ENCODE data around the gene ZDHHC13. TPM values are rescaled to one million over a fixed set of nuclear protein-coding genes. Genes with fewer than 3 reads are reported as not detected.

The ZDHHC13 gene, protein sequence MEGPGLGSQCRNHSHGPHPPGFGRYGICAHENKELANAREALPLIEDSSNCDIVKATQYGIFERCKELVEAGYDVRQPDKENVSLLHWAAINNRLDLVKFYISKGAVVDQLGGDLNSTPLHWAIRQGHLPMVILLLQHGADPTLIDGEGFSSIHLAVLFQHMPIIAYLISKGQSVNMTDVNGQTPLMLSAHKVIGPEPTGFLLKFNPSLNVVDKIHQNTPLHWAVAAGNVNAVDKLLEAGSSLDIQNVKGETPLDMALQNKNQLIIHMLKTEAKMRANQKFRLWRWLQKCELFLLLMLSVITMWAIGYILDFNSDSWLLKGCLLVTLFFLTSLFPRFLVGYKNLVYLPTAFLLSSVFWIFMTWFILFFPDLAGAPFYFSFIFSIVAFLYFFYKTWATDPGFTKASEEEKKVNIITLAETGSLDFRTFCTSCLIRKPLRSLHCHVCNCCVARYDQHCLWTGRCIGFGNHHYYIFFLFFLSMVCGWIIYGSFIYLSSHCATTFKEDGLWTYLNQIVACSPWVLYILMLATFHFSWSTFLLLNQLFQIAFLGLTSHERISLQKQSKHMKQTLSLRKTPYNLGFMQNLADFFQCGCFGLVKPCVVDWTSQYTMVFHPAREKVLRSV
- total RNA-seq, result 4.1 and 6.2 TPM in 2 replicates
- 3.1 TPM for polyA plus RNA-seq (2012)

DNA sequence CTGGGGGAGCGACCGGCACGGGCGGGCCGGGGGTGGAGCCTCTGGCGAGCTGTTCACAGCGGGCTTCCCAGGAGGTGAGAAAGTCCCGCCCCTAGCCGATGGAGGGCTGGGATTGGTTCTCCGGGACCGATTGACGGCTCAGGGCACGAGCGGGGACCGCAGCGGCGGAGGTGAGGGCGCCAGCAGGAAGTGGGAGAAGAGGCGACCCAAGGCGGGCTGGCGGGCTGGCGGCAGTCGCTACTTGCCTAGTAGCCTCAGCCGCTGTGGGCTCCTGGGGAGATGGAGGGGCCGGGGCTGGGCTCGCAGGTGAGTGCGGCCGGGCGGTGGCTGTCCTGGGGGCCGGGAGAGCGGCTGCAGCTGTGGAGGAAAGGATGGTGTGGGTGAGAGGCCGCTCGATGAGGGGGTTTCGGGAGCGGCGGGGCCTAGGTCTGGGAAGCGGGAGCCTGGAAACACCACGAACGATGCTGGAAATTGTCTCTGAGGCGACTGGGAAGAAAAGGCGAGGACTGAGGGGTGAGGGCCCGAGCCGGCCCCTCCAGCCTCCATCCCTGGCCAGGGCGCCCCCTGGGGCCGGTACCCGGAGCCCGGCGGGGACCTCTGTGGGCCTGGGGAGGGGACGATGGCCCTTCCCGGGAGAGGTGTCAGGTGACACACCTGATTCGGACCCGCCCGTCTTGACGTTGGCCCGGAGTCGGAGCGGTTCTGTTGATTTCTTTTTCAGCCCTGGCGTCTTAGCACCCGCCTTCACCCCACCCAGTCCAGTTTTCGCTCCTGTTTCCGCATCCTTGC is at the start of gene ZDHHC13:
ZDHHC13 (plus strand) TSS at position 198 of the 789 bp plus-strand sequence; CDS start at position 280, 82 bp downstream.
- peak; percentile 89 for DNase-seq (ENCODE audit: low read depth)

DNA sequence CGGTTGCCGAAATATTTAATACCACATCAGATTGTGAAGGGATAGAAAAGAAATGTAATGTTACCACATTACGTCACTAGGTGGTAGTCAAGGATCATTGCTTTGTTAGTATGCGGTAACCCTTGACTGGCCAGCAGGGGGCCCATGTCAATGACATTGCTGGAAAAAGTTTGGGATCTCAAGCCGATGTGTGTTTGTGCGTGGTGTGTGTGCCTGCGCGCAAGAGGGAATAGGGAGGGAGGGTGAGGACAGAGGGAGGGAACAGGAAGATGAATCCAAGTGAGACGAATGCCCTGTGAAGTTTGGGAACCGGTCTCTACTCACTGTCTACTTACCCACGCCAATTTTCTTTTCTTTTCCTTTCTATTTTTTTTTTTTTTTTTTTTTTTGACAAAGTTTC is 45.7 kb upstream of the ZDHHC13 start:
- DNase-seq (ENCODE audit: low read depth), result peak; percentile 88

DNA sequence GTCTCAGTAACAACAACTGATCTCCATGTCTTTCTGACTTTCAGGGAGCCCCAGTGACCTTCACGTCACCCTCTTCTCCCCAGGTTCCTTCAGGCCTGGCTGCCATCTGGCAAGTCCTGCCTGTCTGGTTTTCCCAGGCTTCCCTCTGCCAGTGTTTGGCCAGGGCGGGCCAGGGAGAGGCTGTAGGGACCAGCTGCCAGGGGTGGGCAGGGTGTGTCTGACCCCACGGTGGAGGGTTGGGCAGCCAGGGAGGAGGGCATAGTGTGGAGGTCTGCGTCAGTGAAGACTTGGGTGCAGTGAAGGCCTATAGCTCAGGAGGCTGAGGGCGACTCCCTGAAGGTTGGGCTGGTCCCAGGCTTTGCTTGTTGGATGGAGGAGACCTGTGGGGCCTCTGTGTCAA is 44.5 kb upstream of the ZDHHC13 start:
- DNase-seq (ENCODE audit: low read depth), result no peak

DNA sequence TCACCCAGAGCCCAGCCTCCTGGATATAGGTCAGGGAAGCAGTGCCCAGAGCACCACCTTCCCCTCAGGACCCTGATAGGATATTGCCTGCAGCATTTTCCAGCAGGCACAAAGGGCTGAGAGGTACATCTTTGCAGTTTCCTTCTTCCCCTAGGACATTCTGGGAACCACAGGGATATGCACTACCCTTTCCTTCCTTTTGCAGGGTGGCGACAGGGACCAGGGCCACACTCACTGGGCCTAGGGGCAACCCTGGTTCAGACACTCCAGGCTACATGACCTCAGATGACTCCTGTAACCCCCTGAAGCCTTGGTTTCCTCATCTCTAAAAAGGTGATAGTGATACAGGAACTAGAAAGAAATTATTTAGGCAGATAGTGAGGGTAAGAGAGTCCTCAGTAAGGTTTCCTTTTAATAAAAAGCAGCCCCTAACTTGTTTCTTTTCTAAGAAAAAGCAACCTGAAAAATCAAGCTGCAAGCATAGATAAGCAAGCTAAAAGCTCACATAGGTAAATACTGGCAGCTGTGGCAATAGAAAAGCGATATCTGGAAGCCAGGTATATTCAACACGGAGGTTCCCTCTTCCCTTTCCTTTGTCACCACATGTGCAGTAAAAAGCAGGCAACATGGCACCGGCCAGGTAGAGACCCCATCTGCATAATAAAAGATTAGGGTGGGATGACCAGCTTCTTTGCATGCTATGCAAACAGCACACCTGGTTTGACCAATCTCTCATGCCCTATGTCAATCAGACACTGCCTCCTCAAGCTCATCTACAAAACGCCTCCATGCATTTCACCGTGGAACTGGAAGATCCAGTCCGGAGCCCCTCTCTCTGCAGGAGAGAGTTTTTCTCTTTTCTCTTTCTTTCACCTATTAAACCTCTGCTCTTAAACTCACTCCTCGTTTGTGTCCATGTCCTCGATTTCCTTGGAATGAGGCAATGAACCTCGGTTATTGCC is 43.2 kb upstream of the ZDHHC13 start:
- DNase-seq (ENCODE audit: low read depth), result no peak

DNA sequence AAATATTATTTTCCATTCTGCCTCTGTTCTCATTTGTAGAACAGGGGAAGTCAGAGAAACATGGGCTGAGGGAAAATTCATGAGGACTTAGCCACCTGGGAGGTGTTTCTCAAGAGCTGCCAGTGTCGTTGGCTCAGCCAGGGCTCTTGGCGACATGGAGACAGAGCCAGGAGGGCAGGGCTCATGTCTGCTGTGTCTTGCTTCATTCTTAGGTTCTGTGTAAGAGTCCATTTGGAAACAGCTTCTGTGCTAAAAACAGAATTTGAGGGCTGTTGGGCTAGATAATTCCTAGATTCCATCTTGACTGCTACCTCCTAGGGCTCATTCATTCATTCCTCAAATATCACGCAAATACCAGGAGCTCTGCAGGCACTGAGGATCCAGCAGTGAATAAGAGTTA is 41.3 kb upstream of the ZDHHC13 start:
- DNase-seq (ENCODE audit: low read depth), result no peak

DNA sequence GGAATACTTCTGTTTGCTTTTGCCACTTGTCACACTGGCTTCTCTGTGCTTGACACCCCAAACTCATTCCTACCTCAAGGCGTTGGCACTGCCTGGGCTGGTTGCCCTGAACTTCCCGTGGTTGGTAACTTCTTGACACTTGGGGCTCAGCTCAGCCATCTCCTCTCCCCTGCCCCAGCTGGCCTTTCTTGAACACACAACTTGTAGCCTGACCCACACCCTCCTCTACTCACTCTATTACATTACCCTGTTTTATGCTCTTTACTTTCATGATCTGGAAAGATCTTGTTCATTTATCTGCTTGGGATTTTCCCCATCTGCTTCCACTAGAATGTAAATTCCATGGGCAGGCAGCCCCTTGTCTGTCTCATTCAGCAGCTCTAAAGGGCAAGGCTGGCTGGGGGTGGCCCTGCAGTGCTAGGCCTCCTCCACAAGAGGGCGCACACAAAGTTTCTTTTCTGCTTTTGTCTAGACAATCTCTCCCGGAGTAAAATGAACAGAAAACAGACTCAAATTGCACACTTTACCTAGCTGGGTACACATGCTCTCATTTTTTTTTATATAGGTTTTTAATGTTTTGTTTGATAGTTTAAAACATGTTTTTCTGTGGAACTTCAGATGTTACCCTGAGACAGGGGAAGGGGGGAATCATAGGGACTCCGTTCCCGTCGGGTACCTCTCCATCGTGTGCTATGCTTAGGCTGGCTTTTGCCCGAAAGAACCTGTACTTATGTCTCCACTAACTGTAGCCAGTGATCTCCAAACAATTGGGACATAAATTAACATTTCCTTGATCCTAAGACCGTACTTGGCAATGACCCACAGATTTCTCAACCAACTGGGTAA is 40.0 kb upstream of the ZDHHC13 start:
- peak; percentile 73 for DNase-seq (ENCODE audit: low read depth)

DNA sequence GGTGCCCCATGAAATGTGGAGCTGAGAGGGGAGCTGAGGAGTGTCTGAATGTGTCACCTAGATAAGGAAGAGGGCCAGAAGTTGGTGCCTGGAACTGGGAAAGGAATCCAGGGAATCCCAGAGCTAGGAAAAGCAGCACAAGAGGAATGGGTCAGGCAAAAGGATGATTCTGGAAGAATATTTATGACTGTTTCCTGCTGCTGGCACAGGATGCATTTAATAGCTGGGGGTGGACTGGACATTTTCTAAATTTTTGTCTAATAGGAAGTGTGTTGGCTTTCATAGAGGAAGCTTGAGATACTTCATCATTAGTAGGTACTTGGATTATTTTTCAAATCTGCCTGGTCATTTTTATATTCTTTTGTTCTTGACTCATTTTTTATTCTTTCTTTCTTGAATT is 39.0 kb upstream of the ZDHHC13 start:
- no peak for DNase-seq (ENCODE audit: low read depth)

DNA sequence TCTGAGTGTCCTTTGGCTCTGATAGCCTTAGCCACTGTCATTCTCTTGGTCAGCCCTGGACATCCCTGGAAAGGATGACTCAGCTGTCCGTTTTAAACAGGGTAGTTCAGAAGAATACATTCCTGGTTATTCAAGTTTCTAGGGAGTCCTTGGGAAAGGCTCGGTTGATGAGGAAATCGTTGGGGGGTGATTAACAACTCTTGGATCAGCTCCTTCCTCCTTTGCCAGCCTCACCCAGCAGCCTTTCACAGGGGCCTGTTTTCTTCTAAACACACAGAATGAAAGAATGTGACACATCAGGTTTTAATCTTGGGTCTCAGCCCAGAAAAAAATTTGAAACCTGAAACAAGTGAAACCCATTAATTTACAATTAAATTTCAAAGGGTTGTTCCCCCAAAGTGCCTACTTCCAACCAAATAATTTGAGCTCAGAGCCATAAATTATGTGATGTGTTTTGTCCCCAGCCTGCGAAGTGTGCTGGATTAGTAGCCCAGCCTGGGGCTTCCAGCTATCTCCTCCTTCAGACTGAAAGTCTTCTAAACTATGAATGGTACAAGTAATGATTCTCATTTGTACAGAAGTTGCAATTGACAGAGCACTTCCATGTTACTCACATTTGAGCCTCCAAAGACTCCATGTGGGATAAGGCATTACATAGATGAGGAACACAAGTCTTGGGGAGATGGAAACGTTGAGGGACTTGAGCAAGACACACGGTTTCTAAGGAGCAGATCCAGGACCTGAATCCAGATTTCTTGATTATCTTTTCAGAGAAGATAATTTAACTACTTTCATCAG is 37.1 kb upstream of the ZDHHC13 start:
- peak; percentile 84 for DNase-seq (ENCODE audit: low read depth)

DNA sequence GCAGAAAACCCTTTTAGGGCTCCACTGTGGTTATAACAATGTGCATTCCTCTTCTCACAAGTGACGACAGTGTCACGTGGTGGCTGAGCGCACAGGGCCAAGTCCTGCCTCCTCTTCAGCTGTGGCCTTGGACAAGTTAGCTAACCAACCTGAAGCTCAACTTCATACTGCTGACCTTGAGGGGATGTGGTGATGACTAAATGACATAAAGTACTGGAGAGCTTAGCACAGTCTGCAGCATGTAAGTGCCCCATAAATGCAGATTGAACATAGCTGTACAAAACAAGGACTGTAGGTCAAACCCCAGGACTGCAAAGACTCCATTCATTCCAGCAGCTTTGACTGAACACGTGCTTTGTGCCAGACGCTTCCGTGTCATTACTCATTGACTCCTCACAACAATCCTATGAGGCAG is 36.4 kb upstream of the ZDHHC13 start:
- DNase-seq (ENCODE audit: low read depth), result peak; percentile 74

DNA sequence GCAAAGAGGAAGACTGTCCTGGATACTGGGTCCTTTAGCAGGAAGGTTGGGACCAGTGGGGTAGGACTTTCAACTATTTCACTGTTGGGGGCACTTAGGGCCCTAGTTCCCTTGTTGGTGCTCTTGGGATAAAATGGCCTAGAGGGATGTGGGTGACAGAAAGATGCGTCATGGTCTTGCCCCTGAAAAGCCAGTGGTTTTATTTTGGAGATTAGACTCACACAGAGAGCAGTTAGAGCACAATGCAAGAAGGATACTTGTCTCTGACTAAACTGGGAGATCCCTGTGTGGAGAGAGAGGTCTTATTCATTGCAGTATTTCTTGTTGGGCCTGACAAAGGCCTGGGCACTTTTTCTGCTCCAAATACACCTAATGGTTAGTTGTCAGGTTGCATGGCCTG is 33.8 kb upstream of the ZDHHC13 start:
- no peak for DNase-seq (ENCODE audit: low read depth)

DNA sequence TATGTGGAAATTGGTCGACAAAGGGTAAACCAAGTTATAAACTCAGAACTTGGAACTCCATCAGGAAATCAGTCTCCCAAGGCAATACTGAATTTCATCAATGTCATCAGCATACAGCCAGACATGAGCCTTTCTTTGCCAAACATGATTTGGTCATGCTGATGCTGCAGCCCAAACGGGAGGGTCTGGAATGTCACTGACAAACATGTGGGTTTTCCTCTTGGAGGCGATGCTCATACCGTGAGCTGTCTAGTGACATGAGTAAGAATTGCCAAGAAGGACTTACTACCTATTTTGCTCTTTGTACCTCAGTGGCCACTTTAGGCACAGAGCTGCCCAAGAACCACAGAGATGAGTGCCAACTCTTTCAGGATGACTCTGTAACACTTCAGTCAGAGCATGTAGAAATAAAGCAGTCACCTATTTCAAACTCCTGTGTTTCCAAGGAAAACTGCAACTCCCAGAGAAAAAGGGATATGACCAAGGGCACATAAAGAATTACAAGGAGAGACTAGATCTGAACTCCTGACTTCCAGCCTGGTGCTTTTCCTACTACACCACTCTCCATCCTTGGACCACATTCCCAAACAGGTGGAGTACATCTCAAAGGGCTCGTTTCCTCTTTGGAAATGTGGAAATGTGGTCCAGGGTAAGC is 32.2 kb upstream of the ZDHHC13 start:
- DNase-seq (ENCODE audit: low read depth), result no peak

DNA sequence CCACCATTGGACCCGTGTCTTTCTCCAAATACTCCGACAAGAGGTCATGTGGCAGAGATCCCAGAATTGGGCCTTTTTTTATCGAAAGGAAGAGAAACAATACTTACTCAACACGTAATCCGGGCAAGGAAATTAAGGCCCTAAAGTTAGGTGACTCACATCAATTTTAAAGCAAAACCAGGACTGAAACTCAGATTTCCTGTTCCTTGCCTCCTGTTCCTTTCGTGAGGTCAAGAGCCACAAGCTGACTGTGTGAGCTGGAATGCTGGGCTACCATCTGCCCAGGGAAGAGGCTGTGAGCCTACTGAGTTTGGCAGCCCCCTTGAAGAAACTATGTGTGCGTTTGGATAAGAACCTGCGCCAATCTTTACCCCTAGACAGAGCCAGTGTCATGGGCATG is 29.3 kb upstream of the ZDHHC13 start:
- DNase-seq (ENCODE audit: low read depth), result no peak

DNA sequence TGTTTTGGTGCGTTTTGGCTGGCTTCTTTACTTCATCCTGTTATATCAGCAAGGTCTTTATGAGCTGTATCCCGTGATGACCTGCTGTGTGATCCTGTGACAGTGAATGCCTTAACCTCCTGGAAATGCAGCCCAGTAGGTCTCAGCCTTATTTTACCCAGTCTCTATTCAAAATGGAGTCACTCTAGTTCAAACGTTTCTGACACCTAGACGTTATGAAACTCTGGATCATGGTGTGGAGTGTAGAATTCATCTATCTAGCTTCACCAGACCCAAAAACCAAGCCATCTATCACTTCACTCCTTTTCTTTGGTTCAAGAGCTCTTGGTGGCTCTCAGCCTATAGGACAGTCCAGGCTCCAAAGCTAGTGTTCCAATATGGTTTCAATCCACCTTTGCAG is 28.2 kb upstream of the ZDHHC13 start:
- no peak for DNase-seq (ENCODE audit: low read depth)

DNA sequence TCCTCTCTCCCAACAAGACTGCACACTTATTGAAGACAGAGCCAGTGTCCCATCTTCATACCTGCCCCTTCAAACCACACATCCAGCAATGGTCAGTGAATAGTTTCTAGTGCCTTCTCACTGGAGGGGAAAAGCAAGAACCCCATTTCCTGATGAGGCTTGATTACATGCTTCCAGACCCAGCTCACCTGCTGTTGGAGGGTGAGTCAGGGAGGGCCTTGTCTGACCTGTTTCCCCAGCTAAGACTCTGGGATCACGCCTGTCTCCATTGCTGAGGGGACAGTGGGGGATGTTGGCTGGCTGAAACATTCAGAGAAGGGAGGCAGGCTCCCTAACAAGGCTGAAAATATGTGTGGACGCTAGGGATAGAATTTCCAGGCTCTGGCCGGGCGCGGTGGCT is 27.5 kb upstream of the ZDHHC13 start:
- DNase-seq (ENCODE audit: low read depth), result no peak

DNA sequence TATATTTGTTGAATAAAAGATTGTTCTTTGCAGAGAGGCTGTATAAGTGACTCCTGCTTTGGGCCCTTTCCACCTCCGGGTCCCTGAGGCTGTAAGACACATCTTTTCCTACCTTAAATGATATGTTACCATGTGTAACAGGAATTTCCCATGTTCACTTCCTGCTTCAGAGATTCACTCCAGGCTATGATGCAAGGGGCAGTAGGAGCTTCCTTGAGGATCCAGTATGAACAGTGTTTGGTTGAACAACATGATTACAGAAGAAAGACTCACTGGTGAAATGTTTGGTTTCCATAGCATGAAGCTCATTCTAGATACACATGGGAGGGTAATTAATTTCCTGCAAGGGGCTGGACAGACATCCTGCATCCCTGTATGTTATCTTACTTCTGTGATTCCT is 25.6 kb upstream of the ZDHHC13 start:
- no peak for DNase-seq (ENCODE audit: low read depth)

DNA sequence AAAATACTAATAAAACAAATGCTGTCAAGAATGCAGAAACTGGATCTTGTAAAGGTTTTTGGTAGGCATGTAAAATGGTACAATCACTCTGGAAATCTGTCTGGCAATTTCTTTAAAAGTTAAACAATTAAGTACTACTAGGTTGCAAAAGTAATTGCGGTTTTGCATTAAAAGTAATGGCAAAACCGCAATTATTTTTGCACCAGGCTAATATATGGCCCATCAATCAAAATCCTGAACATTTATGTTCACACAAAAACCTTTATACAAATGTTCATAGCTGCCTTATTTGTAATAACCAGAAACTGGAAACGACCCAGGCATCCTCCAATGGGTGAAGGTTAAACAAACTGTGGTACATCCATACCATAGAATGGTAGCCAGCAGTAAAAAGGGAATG is 24.6 kb upstream of the ZDHHC13 start:
- no peak for DNase-seq (ENCODE audit: low read depth)

DNA sequence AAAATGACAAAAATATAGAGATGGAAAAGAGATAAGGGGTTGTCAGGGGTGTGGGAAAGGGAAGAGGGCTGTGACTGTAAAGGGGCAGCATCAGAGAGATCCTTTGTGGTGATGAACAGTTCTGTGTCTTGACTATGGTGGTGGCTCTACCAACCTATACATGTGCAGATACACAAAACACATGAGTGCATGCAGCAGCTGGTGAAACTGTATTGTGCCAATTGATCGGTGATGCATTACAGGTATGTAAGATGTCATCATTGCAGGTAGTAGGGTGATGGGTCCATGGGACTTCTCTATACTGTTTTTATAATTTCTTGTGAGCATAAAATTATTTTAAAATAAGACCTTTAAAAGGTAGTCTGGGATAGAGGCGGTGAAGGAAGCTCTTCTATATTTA is 24.1 kb upstream of the ZDHHC13 start:
- DNase-seq (ENCODE audit: low read depth), result no peak

DNA sequence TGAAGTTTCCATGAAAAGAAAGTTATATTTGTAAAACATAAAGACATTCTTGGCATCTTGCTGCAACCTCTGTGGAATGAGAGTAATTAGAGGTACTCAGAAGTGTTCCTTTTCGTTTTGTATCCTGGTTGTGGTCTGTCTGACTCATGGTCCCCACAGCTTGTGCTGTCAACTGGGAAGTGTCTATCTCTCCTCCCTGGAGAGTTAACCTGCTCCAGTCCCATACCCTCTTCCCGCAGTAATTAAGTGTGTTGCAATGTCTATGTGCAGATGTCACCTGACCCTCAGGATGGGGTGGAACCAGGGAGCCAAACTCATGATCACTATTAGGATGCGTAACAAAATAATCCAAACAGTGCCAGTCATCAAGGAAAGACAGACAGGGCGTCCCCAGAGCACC is 23.0 kb upstream of the ZDHHC13 start:
- DNase-seq (ENCODE audit: low read depth), result peak; percentile 59

DNA sequence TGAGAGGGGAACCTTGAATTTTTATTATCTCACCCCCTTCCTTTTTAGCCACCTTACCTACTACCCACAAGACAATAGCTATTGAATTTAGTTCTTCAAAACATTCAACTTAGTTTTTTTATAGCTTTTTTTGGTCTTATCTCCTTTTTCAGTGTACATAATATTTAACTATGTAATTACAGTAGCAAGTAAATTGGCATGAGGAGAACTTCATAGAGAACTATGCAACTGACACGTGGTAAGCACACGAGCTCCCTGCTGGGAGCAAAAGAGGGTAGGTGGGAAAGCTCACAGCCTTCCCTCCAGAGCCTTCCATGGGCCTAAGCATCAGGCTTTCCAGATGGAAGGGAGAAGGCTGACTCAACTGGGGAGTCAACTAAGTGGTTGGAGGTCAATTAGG is 22.1 kb upstream of the ZDHHC13 start:
- DNase-seq (ENCODE audit: low read depth), result no peak
